Activated CD4-positive, alpha-beta T cell treated with anti-CD3 and anti-CD28 coated beads, Interleukin-2, amount 50 U/mL, for 48 hours (primary cell): ENCODE results near the gene SRPRB.

Experiments used
- DNase-seq, 2 experiments: peaks; one replicate each; pipeline ENCODE4 v3.0.0-alpha.2; 2020

SRPRB gene

GRCh38 chr3:133828576-133829309 lies 23.1 kb downstream of the SRPRB start:
- DNase-seq: no peak

GRCh38 chr3:133829310-133829707 lies 23.7 kb downstream of the SRPRB start:
- no peak for DNase-seq

GRCh38 chr3:133830071-133830470 lies 24.5 kb downstream of the SRPRB start:
- DNase-seq: no peak

- DNase-seq: no peak
These were observed 26.6 kb downstream of the SRPRB start for GRCh38 chr3:133831966-133832801.

- DNase-seq: no peak
These were observed 27.2 kb downstream of the SRPRB start for GRCh38 chr3:133832802-133833144.

- no peak for DNase-seq
These were observed 27.7 kb downstream of the SRPRB start for GRCh38 chr3:133833267-133833666.

- no peak for DNase-seq
These were observed 28.4 kb downstream of the SRPRB start for GRCh38 chr3:133833880-133834620.

- no peak for DNase-seq
These were observed 29.2 kb downstream of the SRPRB start for GRCh38 chr3:133834621-133835417.

GRCh38 chr3:133835418-133835743 lies 29.8 kb downstream of the SRPRB start:
- DNase-seq: no peak

- DNase-seq: no peak
These were observed 30.3 kb downstream of the SRPRB start for GRCh38 chr3:133835961-133836360.

- no peak for DNase-seq
These were observed 31.0 kb downstream of the SRPRB start for GRCh38 chr3:133836497-133837158.

GRCh38 chr3:133837487-133838295 lies 32.1 kb downstream of the SRPRB start:
- DNase-seq: no peak

- DNase-seq: no peak
These were observed 32.7 kb downstream of the SRPRB start for GRCh38 chr3:133838296-133838789.

GRCh38 chr3:133838916-133839800 lies 33.5 kb downstream of the SRPRB start:
- no peak for DNase-seq

GRCh38 chr3:133840055-133840737 lies 34.6 kb downstream of the SRPRB start:
- DNase-seq: no peak

- DNase-seq: no peak
These were observed 35.2 kb downstream of the SRPRB start for GRCh38 chr3:133840767-133841166.

- no peak for DNase-seq
These were observed 35.6 kb downstream of the SRPRB start for GRCh38 chr3:133841196-133841595.

GRCh38 chr3:133842158-133842557 lies 36.5 kb downstream of the SRPRB start:
- DNase-seq: no peak

- DNase-seq: no peak
These were observed 38.0 kb downstream of the SRPRB start for GRCh38 chr3:133843634-133844033.

- no peak for DNase-seq
These were observed 39.5 kb downstream of the SRPRB start for GRCh38 chr3:133845127-133845526.
